ENCODE data around the gene LMX1A. TPM values are rescaled to one million over a fixed set of nuclear protein-coding genes. Genes with fewer than 3 reads are reported as not detected.

LMX1A gene
- total RNA-seq, 2 experiments from 2014 or later: not detected

DNA sequence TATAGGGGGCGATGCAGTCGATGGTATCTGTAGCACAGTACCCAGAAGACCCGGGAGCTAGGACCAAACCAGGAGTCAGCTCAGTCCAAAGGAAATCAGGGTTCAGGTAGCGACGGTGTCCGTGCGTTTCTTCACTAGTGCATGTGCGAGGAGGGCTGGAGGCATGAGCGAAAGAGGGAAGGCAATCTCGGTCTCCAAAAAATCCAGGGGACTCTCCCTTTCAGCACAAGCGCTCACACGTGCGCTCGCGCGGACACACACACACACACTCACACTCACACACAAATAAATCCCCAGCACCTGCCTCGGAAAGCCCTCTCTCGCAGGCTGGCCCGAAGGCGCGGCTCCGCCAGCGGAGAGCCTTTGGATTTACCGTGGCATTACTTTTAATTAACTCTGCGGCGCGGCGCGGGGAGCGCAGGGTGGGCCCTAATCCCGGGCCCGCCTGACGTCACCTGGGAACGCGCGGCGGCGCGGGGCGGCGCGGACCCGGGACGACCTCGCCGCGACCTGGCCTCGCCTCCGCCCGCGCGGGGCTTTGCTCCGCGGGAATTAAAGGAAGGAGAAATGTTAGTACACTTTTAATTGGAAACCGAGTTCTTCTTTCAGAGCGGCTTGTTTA is 121.2 kb downstream of the LMX1A start:
- no peaks in the 10 kb centered on the region for H3K36me3 Mint-ChIP-seq (ENCODE audit: low read depth)
- CTCF ChIA-PET: no interaction called here
- H3K27ac Mint-ChIP-seq: no peak overlapping the region
- intact Hi-C loops (cut with DNase I, micrococcal nuclease): no loop called here
- DNase-seq: no peak
- H3K9me3 ChIP-seq (ENCODE audit: control insufficient read depth in 1 of 2, insufficient read depth in 1 of 2, low read length in 2 of 2): peaks cover 0 to 6% of the 10 kb centered on the region in 2 experiments
- H3K9me3 Mint-ChIP-seq: no peaks in the 10 kb centered on the region
- H3K27ac ChIP-seq (ENCODE audit: low read depth in 1 of 2, low read length in 2 of 2): no peak overlapping the region
- H3K4me1 ChIP-seq (ENCODE audit: insufficient read depth, low read length): no peaks in the 10 kb centered on the region
- no peak overlapping the region for H3K4me3 Mint-ChIP-seq
- H3K27me3 Mint-ChIP-seq: peaks cover 82% of the 10 kb centered on the region
- peaks cover 37 to 61% of the 10 kb centered on the region in 2 experiments for H3K27me3 ChIP-seq (ENCODE audit: control insufficient read depth in 1 of 2, insufficient read depth in 2 of 2, low read length in 2 of 2)
- POLR2A ChIA-PET: no interaction called here
- no peak overlapping the region for H3K4me3 ChIP-seq (ENCODE audit: low read length)
- no peaks in the 10 kb centered on the region for H3K4me1 Mint-ChIP-seq (ENCODE audit: low read depth)
- H3K36me3 ChIP-seq (ENCODE audit: insufficient read depth, low read length): no peaks in the 10 kb centered on the region
- TF ChIP-seq, protein P1, sequence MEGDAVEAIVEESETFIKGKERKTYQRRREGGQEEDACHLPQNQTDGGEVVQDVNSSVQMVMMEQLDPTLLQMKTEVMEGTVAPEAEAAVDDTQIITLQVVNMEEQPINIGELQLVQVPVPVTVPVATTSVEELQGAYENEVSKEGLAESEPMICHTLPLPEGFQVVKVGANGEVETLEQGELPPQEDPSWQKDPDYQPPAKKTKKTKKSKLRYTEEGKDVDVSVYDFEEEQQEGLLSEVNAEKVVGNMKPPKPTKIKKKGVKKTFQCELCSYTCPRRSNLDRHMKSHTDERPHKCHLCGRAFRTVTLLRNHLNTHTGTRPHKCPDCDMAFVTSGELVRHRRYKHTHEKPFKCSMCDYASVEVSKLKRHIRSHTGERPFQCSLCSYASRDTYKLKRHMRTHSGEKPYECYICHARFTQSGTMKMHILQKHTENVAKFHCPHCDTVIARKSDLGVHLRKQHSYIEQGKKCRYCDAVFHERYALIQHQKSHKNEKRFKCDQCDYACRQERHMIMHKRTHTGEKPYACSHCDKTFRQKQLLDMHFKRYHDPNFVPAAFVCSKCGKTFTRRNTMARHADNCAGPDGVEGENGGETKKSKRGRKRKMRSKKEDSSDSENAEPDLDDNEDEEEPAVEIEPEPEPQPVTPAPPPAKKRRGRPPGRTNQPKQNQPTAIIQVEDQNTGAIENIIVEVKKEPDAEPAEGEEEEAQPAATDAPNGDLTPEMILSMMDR (IDR thresholded peaks at IDR 0.05): no peak
- no peak for ATAC-seq (ENCODE audit: poor library complexity)

DNA sequence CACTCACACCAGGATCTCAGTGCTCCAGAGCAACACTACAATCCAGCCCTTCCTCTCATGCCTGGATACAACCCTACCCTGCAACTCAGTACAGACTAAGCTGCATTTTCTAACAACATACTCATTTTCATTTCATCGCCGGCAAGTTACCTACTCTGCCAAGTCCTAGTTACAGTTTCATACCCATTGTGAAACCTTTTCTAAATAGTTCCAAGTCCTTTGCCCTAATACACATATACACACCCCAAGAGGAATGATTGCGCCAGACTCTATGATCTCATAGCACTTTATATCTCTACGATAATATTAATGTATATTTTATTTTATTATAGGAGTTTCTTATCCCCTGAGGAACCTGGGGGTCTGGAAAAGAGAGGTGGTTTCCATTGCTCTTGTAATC is 122.4 kb downstream of the LMX1A start:
- ATAC-seq (ENCODE audit: poor library complexity) (no peak), DNase-seq (no peak)
- CTCF ChIA-PET: no interaction called here
- Mint-ChIP-seq H3K27me3 (peaks cover 76% of the 10 kb centered on the region), H3K9me3 (no peaks in the 10 kb centered on the region), H3K4me3 (no peak overlapping the region), H3K4me1 (ENCODE audit: low read depth) (no peaks in the 10 kb centered on the region), H3K27ac (no peak overlapping the region), H3K36me3 (ENCODE audit: low read depth) (no peaks in the 10 kb centered on the region)
- peaks cover 0 to 6% of the 10 kb centered on the region in 2 experiments for H3K9me3 ChIP-seq (ENCODE audit: control insufficient read depth in 1 of 2, insufficient read depth in 1 of 2, low read length in 2 of 2)
- no peaks in the 10 kb centered on the region for H3K36me3 ChIP-seq (ENCODE audit: insufficient read depth, low read length)
- H3K27me3 ChIP-seq (ENCODE audit: control insufficient read depth in 1 of 2, insufficient read depth in 2 of 2, low read length in 2 of 2): peaks cover 37 to 61% of the 10 kb centered on the region in 2 experiments
- no peaks in the 10 kb centered on the region for H3K4me1 ChIP-seq (ENCODE audit: insufficient read depth, low read length)
- no peak overlapping the region for H3K27ac ChIP-seq (ENCODE audit: low read depth in 1 of 2, low read length in 2 of 2)
- POLR2A ChIA-PET: no interaction called here
- intact Hi-C loops (cut with DNase I, micrococcal nuclease): no loop called here
- no peak overlapping the region for H3K4me3 ChIP-seq (ENCODE audit: low read length)
- TF ChIP-seq, protein P1 (IDR thresholded peaks at IDR 0.05): no peak

DNA sequence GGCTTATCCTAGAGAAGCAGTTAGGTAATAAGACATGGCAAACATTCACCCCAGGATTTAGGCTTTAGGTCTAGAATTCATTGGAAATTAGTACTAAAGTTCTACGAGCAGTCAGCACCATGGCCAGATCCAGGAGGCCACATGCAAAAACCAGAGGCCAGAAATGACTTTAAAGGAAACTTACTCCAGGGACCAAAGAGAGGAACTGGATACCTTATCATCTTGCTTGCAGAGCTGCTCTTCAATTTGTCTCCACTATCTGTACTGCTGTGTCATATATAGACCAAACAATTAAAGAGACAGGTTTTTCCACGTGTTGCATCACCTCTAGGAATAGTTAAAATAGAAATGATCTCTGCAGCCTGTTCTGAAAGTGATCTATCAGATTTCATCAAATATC is 127.8 kb downstream of the LMX1A start:
- TF ChIP-seq, protein P1 (IDR thresholded peaks at IDR 0.05): no peak
- H3K27me3 Mint-ChIP-seq: peaks cover 30% of the 10 kb centered on the region
- H3K9me3 Mint-ChIP-seq: no peaks in the 10 kb centered on the region
- no peaks in the 10 kb centered on the region for H3K4me1 Mint-ChIP-seq (ENCODE audit: low read depth)
- ATAC-seq (ENCODE audit: poor library complexity): no peak
- Histone ChIP-seq H3K27ac (ENCODE audit: low read depth in 1 of 2, low read length in 2 of 2) (no peak overlapping the region), H3K4me3 (ENCODE audit: low read length) (no peak overlapping the region), H3K27me3 (ENCODE audit: control insufficient read depth in 1 of 2, insufficient read depth in 2 of 2, low read length in 2 of 2) (peaks cover 6 to 20% of the 10 kb centered on the region in 2 experiments), H3K4me1 (ENCODE audit: insufficient read depth, low read length) (no peaks in the 10 kb centered on the region), H3K9me3 (ENCODE audit: control insufficient read depth in 1 of 2, insufficient read depth in 1 of 2, low read length in 2 of 2) (no peaks in the 10 kb centered on the region), H3K36me3 (ENCODE audit: insufficient read depth, low read length) (no peaks in the 10 kb centered on the region)
- ChIA-PET POLR2A (no interaction called here), CTCF (no interaction called here)
- no peak for DNase-seq
- H3K27ac Mint-ChIP-seq: no peak overlapping the region
- no peak overlapping the region for H3K4me3 Mint-ChIP-seq
- intact Hi-C loops (cut with DNase I, micrococcal nuclease): no loop called here
- H3K36me3 Mint-ChIP-seq (ENCODE audit: low read depth): no peaks in the 10 kb centered on the region
